DMS 273 treated with DMSO at 0.1 percent for 48 hours (cell line): ENCODE measurements around the gene TRIM43.
"Not testable (repeated sequence)": the region's sequence is repeated elsewhere in the genome, so short reads cannot be mapped to it uniquely, and the experiment has no call there.

Experiments used
- DNase-seq: peaks from one replicate; lab custom pipeline; 2025; lab: John Stamatoyannopoulos, UW

Gene TRIM43

GRCh38 chr2:95641787-95642186, 50.0 kb downstream of the TRIM43 start:
- not testable (repeated sequence) for DNase-seq

- not testable (repeated sequence) for DNase-seq
These were observed 50.6 kb downstream of the TRIM43 start for GRCh38 chr2:95642360-95642759.

- DNase-seq: not testable (repeated sequence)
These were observed 51.1 kb downstream of the TRIM43 start for GRCh38 chr2:95642951-95643350.

- DNase-seq: not testable (repeated sequence)
These were observed 53.5 kb downstream of the TRIM43 start for GRCh38 chr2:95645312-95645711.

- not testable (repeated sequence) for DNase-seq
These were observed 54.6 kb downstream of the TRIM43 start for GRCh38 chr2:95646274-95646994.

GRCh38 chr2:95648894-95649544, 57.2 kb downstream of the TRIM43 start:
- not testable (repeated sequence) for DNase-seq
